GM23338 (cell line): ENCODE data around the gene FBXW11. TPM values are rescaled to one million over a fixed set of nuclear protein-coding genes. Genes with fewer than 3 reads are reported as not detected.

Source experiments
- ATAC-seq: fragments of 200-7000 bp; cut with Tn5 transposase; 3 replicates; pipeline ENCODE4 v1.9.1; 2020
- DNase-seq: peaks from one replicate; pipeline ENCODE4 v3.0.0-alpha.2; 2015; ENCODE audit warnings: low spot score
- H2AFZ ChIP-seq: fragments of 200-600 bp; sonication (generic); 2 replicates; pipeline ENCODE4 v1.8.0; 2016; ENCODE audit warnings: antibody characterized with exemption, mild to moderate bottlenecking, moderate library complexity
- H3F3A ChIP-seq: fragments of 200-600 bp; sonication (generic); replicated peaks from 2 replicates; pipeline ENCODE4 v1.8.0; 2017; ENCODE audit warnings: antibody characterized with exemption, mixed run types, low read depth
- H3K27ac ChIP-seq: fragments of 200-600 bp; sonication (generic); 2 replicates; pipeline ENCODE4 v1.6.1; 2016; ENCODE audit warnings: low read depth
- H3K27me3 ChIP-seq: fragments of 200-600 bp; sonication (generic); 2 replicates; pipeline ENCODE4 v1.8.0; 2016; ENCODE audit warnings: mild to moderate bottlenecking, mixed run types, moderate library complexity; ENCODE audit not compliant: insufficient read depth
- H3K36me3 ChIP-seq: fragments of 200-600 bp; sonication (generic); 2 replicates; pipeline ENCODE4 v1.8.0; 2016; ENCODE audit warnings: mild to moderate bottlenecking; ENCODE audit not compliant: insufficient read depth
- H3K4me1 ChIP-seq: fragments of 200-600 bp; sonication (generic); 2 replicates; pipeline ENCODE4 v1.8.0; 2016; ENCODE audit warnings: mild to moderate bottlenecking, moderate library complexity; ENCODE audit not compliant: insufficient read depth
- H3K4me2 ChIP-seq: fragments of 200-600 bp; sonication (generic); 2 replicates; pipeline ENCODE4 v1.7.1; 2017; ENCODE audit warnings: mixed run types
- H3K4me3 ChIP-seq: fragments of 200-600 bp; sonication (generic); 2 replicates; pipeline ENCODE4 v1.6.1; 2016; ENCODE audit warnings: mixed run types
- H3K79me2 ChIP-seq: fragments of 200-600 bp; sonication (generic); replicated peaks from 2 replicates; pipeline ENCODE4 v1.8.0; 2017; ENCODE audit warnings: mild to moderate bottlenecking; ENCODE audit not compliant: insufficient read depth
- H3K9me2 ChIP-seq: fragments of 200-600 bp; sonication (generic); 2 replicates; pipeline ENCODE4 v1.8.0; 2017; ENCODE audit not compliant: insufficient read depth
- H4K20me1 ChIP-seq: fragments of 200-600 bp; sonication (generic); replicated peaks from 2 replicates; pipeline ENCODE4 v1.8.0; 2017; ENCODE audit warnings: mild to moderate bottlenecking; ENCODE audit not compliant: insufficient read depth
- H3K27ac Mint-ChIP-seq: 2 replicates; pipeline ENCODE4 v1.8.0; 2020; ENCODE audit warnings: inconsistent platforms, mild to moderate bottlenecking, moderate library complexity, mixed read lengths
- H3K27me3 Mint-ChIP-seq: 3 replicates; pipeline ENCODE4 v1.8.0; 2022; ENCODE audit warnings: low read depth, mild to moderate bottlenecking, moderate library complexity, mixed read lengths, inconsistent platforms; ENCODE audit not compliant: insufficient read depth, poor library complexity
- H3K36me3 Mint-ChIP-seq: 3 replicates; pipeline ENCODE4 v1.8.0; 2021; ENCODE audit warnings: low read depth, mild to moderate bottlenecking, inconsistent platforms, moderate library complexity, mixed read lengths
- H3K4me1 Mint-ChIP-seq: 3 replicates; pipeline ENCODE4 v1.8.0; 2020; ENCODE audit warnings: mild to moderate bottlenecking, inconsistent platforms, mixed read lengths
- H3K4me3 Mint-ChIP-seq: 3 replicates; pipeline ENCODE4 v1.8.0; 2021; ENCODE audit warnings: moderate library complexity, mild to moderate bottlenecking, inconsistent platforms, mixed read lengths
- H3K9me3 Mint-ChIP-seq: 3 replicates; pipeline ENCODE4 v1.8.0; 2020; ENCODE audit warnings: moderate library complexity, mild to moderate bottlenecking, inconsistent platforms, mixed read lengths
- CREB1 ChIP-seq: fragments of 250-450 bp; sonication (Bioruptor Pico); IDR thresholded peaks from 2 replicates; pipeline ENCODE4 v1.5.0; 2020; ENCODE audit warnings: low read depth, mild to moderate bottlenecking, moderate library complexity
- ETS1 ChIP-seq: IDR thresholded peaks from 2 replicates; pipeline ENCODE4 v1.6.1; 2016; ENCODE audit warnings: antibody characterized with exemption
- EZH2 ChIP-seq: fragments of 200-600 bp; sonication (generic); IDR thresholded peaks from one replicate; pipeline ENCODE4 v1.8.0; 2017; ENCODE audit warnings: antibody characterized with exemption, mild to moderate bottlenecking, low read depth; ENCODE audit not compliant: unreplicated experiment
- EZH2phosphoT487 ChIP-seq: fragments of 200-600 bp; sonication (generic); IDR thresholded peaks from one replicate; pipeline ENCODE4 v1.8.1; 2018; ENCODE audit warnings: antibody characterized with exemption; ENCODE audit not compliant: unreplicated experiment
- JUNB ChIP-seq: IDR thresholded peaks from one replicate; pipeline ENCODE4 v1.6.1; 2016; ENCODE audit warnings: antibody characterized with exemption; ENCODE audit not compliant: unreplicated experiment
- NANOG ChIP-seq: IDR thresholded peaks from 2 replicates; pipeline ENCODE4 v1.6.1; 2016; ENCODE audit warnings: antibody characterized with exemption, borderline replicate concordance
- POLR2AphosphoS5 ChIP-seq: IDR thresholded peaks from 2 replicates; pipeline ENCODE4 v1.6.1; 2016; ENCODE audit warnings: antibody characterized with exemption, low read depth
- REST ChIP-seq: IDR thresholded peaks from one replicate; pipeline ENCODE4 v1.6.1; 2018; ENCODE audit warnings: antibody characterized with exemption; ENCODE audit not compliant: unreplicated experiment
- STAT1 ChIP-seq: IDR thresholded peaks from one replicate; pipeline ENCODE4 v1.6.1; 2016; ENCODE audit warnings: antibody characterized with exemption; ENCODE audit not compliant: unreplicated experiment
- ZNF114 ChIP-seq: fragments of 250-450 bp; sonication (Bioruptor Pico); IDR thresholded peaks from 2 replicates; pipeline ENCODE4 v1.5.0; 2020; ENCODE audit warnings: mild to moderate bottlenecking, moderate library complexity
- ZNF331 ChIP-seq: fragments of 250-450 bp; sonication (Bioruptor Pico); IDR thresholded peaks from 2 replicates; pipeline ENCODE4 v1.5.0; 2020; ENCODE audit warnings: low read depth, mild to moderate bottlenecking, moderate library complexity
- ZNF462 ChIP-seq: fragments of 250-450 bp; sonication (Bioruptor Pico); IDR thresholded peaks from 2 replicates; pipeline ENCODE4 v1.5.0; 2020; ENCODE audit warnings: mild to moderate bottlenecking, moderate library complexity
- polyA plus RNA-seq: library from polyadenylated mRNA; unstranded; fragments of >200 nt; fragmentation: Nextera tagmentation; extraction: Ambion mirVana; gene quantifications from 2 replicates; pipeline ENCODE4 v1.2.1, GENCODE V29; 2016
- total RNA-seq: library from RNA; depleted of rRNA; stranded (reverse); fragments of >200 nt; shearing (Covaris generic); gene quantifications from 2 replicates; pipeline ENCODE4 v1.2.3, GENCODE V29; 2014
- TF ChIP-seq, protein P1 (sequence below), 2 experiments: fragments of 200-600 bp in 1 of 2; sonication (generic) in 1 of 2; conservative IDR thresholded peaks; 2 replicates each; pipeline versions ENCODE4 v1.5.1 to v1.6.1; 2016 to 2017; ENCODE audit warnings: antibody characterized with exemption in 2 of 2, low read depth in 2 of 2, mild to moderate bottlenecking in 2 of 2, moderate library complexity in 1 of 2

Gene FBXW11
- total and polyA plus RNA-seq, 2 experiments from 2014 or later, result 45.0 to 88.0 TPM

- H3K4me2 ChIP-seq, result no peak overlapping the region
- H4K20me1 ChIP-seq, result peaks cover 32% of the 10 kb centered on the region
- peaks cover 3% of the 10 kb centered on the region for H3K27me3 Mint-ChIP-seq
- H3K9me2 ChIP-seq, result no peaks in the 10 kb centered on the region
- no peak overlapping the region for H3K4me3 ChIP-seq
- peaks cover 96% of the 10 kb centered on the region for H3K79me2 ChIP-seq
- TF ChIP-seq ETS1 (no peak), STAT1 (no peak), REST (no peak), CREB1 (no peak), JUNB (no peak), ZNF114 (no peak), ZNF462 (CRISPR knock-in tag) (no peak), EZH2phosphoT487 (no peak), NANOG (no peak), EZH2 (no peak), ZNF331 (CRISPR knock-in tag) (no peak), POLR2AphosphoS5 (no peak)
- TF ChIP-seq, protein P1, sequence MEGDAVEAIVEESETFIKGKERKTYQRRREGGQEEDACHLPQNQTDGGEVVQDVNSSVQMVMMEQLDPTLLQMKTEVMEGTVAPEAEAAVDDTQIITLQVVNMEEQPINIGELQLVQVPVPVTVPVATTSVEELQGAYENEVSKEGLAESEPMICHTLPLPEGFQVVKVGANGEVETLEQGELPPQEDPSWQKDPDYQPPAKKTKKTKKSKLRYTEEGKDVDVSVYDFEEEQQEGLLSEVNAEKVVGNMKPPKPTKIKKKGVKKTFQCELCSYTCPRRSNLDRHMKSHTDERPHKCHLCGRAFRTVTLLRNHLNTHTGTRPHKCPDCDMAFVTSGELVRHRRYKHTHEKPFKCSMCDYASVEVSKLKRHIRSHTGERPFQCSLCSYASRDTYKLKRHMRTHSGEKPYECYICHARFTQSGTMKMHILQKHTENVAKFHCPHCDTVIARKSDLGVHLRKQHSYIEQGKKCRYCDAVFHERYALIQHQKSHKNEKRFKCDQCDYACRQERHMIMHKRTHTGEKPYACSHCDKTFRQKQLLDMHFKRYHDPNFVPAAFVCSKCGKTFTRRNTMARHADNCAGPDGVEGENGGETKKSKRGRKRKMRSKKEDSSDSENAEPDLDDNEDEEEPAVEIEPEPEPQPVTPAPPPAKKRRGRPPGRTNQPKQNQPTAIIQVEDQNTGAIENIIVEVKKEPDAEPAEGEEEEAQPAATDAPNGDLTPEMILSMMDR (conservative IDR thresholded peaks at IDR 0.05; ENCODE audit: low read depth in 2 of 2), result no peak
- H3K9me3 Mint-ChIP-seq, result no peaks in the 10 kb centered on the region
- no peaks in the 10 kb centered on the region for H3K27me3 ChIP-seq
- peak overlapping the region; percentile 58 for H3K27ac Mint-ChIP-seq
- no peaks in the 10 kb centered on the region for H3K36me3 ChIP-seq
- no peak overlapping the region for H2AFZ ChIP-seq
- H3K4me1 ChIP-seq, result peaks cover 16% of the 10 kb centered on the region
- ATAC-seq (no peak), DNase-seq (no peak)
- no peaks in the 10 kb centered on the region for H3K36me3 Mint-ChIP-seq
- no peak overlapping the region for H3K4me3 Mint-ChIP-seq
- peak overlapping the region; percentile 22; the same call in 1 of the 2 replicates for H3K27ac ChIP-seq
- H3K4me1 Mint-ChIP-seq, result peaks cover 28% of the 10 kb centered on the region
- H3F3A ChIP-seq, result no peaks in the 10 kb centered on the region
Observed at GRCh38 chr5:171945066-171945465, 61.4 kb downstream of the FBXW11 start.
